PC-3 (cell line): ENCODE results near the gene EHMT1.

Experiments used
- EZH2 ChIP-seq: fragments of 300-600 bp; sonication (generic); IDR thresholded peaks from one replicate; pipeline ENCODE4 v1.6.1; 2017; ENCODE audit warnings: antibody characterized with exemption, mild to moderate bottlenecking, low read length; ENCODE audit not compliant: unreplicated experiment
- TF ChIP-seq, protein P1 (sequence below): fragments of 300-600 bp; sonication (generic); conservative IDR thresholded peaks from 2 replicates; pipeline ENCODE4 v1.5.1; 2017; ENCODE audit warnings: antibody characterized with exemption, low read depth, mild to moderate bottlenecking, low read length

GRCh38 chr9:137721479-137721878, 102.7 kb downstream of the EHMT1 start:
- TF ChIP-seq EZH2: no peak
- TF ChIP-seq, protein P1, sequence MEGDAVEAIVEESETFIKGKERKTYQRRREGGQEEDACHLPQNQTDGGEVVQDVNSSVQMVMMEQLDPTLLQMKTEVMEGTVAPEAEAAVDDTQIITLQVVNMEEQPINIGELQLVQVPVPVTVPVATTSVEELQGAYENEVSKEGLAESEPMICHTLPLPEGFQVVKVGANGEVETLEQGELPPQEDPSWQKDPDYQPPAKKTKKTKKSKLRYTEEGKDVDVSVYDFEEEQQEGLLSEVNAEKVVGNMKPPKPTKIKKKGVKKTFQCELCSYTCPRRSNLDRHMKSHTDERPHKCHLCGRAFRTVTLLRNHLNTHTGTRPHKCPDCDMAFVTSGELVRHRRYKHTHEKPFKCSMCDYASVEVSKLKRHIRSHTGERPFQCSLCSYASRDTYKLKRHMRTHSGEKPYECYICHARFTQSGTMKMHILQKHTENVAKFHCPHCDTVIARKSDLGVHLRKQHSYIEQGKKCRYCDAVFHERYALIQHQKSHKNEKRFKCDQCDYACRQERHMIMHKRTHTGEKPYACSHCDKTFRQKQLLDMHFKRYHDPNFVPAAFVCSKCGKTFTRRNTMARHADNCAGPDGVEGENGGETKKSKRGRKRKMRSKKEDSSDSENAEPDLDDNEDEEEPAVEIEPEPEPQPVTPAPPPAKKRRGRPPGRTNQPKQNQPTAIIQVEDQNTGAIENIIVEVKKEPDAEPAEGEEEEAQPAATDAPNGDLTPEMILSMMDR: no peak
